Measurements from ENCODE around the gene KCTD2. TPM values are rescaled to one million over a fixed set of nuclear protein-coding genes. Genes with fewer than 3 reads are reported as not detected.

The KCTD2 gene
- total RNA-seq, 2 donors from 2014 or later, result 27.7 to 32.8 TPM

DNA sequence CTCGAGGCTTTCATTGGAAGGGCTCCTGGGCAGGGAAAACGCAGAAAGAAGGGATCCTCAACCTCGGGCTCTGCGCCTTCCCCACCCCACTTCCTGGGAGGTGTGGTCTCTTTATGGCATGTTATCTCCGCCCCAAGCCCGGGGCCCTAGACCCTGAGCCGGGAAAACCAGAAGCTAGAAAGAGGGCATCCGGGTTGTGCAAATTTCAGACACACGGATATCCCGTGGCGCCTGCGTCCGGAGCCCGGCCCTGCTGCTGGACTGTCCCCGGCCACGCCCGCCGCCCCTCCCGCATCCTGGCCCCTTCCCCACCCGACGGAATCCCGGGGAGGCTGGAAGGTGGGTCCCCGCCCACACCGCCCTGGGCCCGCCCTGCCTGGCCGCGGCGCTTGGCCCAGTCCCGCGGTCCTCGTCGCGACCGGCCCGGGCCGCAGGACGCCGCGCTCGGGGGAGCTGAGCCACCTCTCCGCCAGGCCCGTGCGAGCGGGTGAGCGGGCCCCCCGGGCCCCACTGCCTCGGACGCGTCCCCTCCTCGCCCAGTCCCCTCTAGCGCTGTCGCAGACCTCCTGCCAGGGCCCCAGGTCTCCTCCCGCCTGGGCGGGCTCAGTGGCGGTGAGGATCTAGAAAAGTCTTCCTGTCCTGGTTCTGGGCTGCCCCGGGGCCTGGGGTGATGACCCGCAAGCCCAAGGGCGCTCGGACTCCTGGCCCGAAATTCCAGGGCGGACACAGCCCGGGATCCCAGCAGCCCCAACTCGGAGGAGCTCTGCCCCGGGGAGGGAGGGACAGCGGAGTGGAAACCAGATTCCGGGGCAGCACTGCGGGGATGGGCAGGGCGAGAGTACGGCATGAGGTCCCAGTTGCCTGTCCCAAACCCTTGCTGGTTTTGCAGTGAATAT is 40.8 kb downstream of the KCTD2 start, which contains the start of gene SLC16A5:
SLC16A5 (plus strand) TSS at position 397 of the 896 bp plus-strand sequence. CDS start 5,683 bp downstream, outside the sequence.
- H3K36me3 Mint-ChIP-seq (ENCODE audit: low read depth), result peaks cover 3% of the 10 kb centered on the region
- H3K4me1 ChIP-seq (ENCODE audit: control insufficient read depth, insufficient read depth, low read length), result peaks cover 6% of the 10 kb centered on the region
- peaks cover 50% of the 10 kb centered on the region for H3K4me1 Mint-ChIP-seq
- no peaks in the 10 kb centered on the region for H3K36me3 ChIP-seq (ENCODE audit: control insufficient read depth, insufficient read depth, low read length)
- H3K9me3 Mint-ChIP-seq, result no peaks in the 10 kb centered on the region
- H3K27ac ChIP-seq (ENCODE audit: low read depth, low read length), result no peak within 1 kb of the TSS
- no peak for TF ChIP-seq CTCF (conservative IDR thresholded peaks at IDR 0.05)
- H3K9me3 ChIP-seq (ENCODE audit: control insufficient read depth, low read length), result no peaks in the 10 kb centered on the region
- no peaks in the 10 kb centered on the region for H3K27me3 ChIP-seq (ENCODE audit: control insufficient read depth, insufficient read depth, low read length, poor library complexity, severe bottlenecking)
- peak within 1 kb of the TSS; percentile 89 for H3K4me3 ChIP-seq (ENCODE audit: low read length)
- H3K27me3 Mint-ChIP-seq (ENCODE audit: insufficient read depth), result no peaks in the 10 kb centered on the region
- peak within 1 kb of the TSS; percentile 92 for H3K27ac Mint-ChIP-seq
- peak; percentile 100 for DNase-seq
- peak within 1 kb of the TSS; percentile 82 for H3K4me3 Mint-ChIP-seq
- WGBS, 2 experiments (ENCODE audit: insufficient coverage in 1 of 2, insufficient read length in 1 of 2), result 3 to 4% methylated on average over 41 to 69 of the region's 69 CpGs
- peak within 1 kb of the TSS; percentile 90 for H3K9ac ChIP-seq (ENCODE audit: extremely low read depth, low read length, poor library complexity, severe bottlenecking)

DNA sequence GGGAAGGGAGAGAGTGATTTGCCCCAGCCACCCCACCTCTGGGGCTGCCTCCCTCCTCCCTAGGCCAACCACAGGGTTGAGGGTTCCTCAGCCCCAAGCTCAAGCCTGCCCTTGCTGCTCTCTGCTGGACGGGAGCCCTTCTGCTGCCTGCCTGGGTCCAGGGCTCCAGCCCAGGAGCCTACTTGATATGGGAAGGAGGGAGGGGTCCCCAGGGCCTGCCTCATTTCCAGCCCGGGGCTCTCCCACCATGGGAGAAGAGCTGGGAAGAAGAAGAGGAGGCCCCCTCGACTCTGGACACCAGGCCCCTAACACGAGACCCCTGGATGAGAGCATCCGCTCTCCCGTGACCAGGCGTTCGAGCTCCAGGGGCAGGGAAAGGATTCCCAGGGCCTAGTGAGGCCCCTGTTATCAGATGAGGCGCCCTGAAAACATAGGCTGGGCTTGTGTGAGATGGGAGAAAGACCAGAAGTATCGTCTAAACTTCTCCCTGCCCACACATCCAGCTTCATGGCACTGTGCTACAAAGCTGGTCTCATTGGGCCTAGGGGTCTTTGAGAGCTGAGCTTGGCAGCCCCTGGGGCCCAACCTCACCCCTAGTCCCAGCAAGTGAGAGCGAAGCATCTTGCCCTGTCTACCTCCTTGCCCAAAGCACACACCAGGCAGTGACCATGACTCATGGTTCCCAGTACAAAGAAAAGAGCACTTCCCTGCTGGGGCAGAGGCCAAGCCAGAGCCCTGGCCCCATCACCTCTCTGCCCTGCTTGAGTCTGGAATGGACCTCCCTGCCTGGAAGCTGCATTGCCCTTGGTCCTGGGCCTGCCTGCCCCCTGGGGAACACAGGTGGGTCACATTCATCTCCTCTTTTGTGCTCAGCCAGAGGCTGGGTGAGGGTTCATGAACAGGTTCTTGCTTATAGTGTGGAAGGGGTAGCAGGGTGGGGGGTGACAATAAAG is 41.7 kb downstream of the KCTD2 start:
- H3K9ac ChIP-seq (ENCODE audit: extremely low read depth, low read length, poor library complexity, severe bottlenecking), result peak overlapping the region; percentile 90
- H3K4me1 ChIP-seq (ENCODE audit: control insufficient read depth, insufficient read depth, low read length), result peaks cover 6% of the 10 kb centered on the region
- H3K36me3 ChIP-seq (ENCODE audit: control insufficient read depth, insufficient read depth, low read length), result peaks cover 2% of the 10 kb centered on the region
- 75 to 82% methylated on average over 6 to 11 of the region's 11 CpGs for WGBS, 2 experiments (ENCODE audit: insufficient coverage in 1 of 2, insufficient read length in 1 of 2)
- H3K27ac ChIP-seq (ENCODE audit: low read depth, low read length), result no peak overlapping the region
- Mint-ChIP-seq H3K27me3 (ENCODE audit: insufficient read depth) (no peaks in the 10 kb centered on the region), H3K4me1 (peaks cover 50% of the 10 kb centered on the region), H3K27ac (peak overlapping the region; percentile 92), H3K9me3 (no peaks in the 10 kb centered on the region), H3K36me3 (ENCODE audit: low read depth) (peaks cover 8% of the 10 kb centered on the region), H3K4me3 (peak overlapping the region; percentile 82)
- no peaks in the 10 kb centered on the region for H3K9me3 ChIP-seq (ENCODE audit: control insufficient read depth, low read length)
- H3K4me3 ChIP-seq (ENCODE audit: low read length), result peak overlapping the region; percentile 89
- peak; percentile 92 for DNase-seq
- H3K27me3 ChIP-seq (ENCODE audit: control insufficient read depth, insufficient read depth, low read length, poor library complexity, severe bottlenecking), result no peaks in the 10 kb centered on the region
- no peak for TF ChIP-seq CTCF (conservative IDR thresholded peaks at IDR 0.05)
